ENCODE results near the gene CEP57.
"Not testable (repeated sequence)": the region's sequence is repeated elsewhere in the genome, so short reads cannot be mapped to it uniquely, and the experiment has no call there.

The CEP57 gene

GRCh38 chr11:95863486-95864140, 73.3 kb downstream of the CEP57 start:
- no peak for DNase-seq

- DNase-seq: no peak
Observed at GRCh38 chr11:95867105-95867504, 76.8 kb downstream of the CEP57 start.

- not testable (repeated sequence) for DNase-seq
Observed at GRCh38 chr11:95870877-95871276, 80.6 kb downstream of the CEP57 start.

- no peak for DNase-seq
Observed at GRCh38 chr11:95877291-95877690, 87.0 kb downstream of the CEP57 start.
